LHCN-M2 (cell line): Measurements from ENCODE around the gene DCHS1. TPM values are rescaled to one million over a fixed set of nuclear protein-coding genes. Genes with fewer than 3 reads are reported as not detected.
A peak's percentile ranks its signal among the peaks of the same experiment; 100 is the strongest.

ENCODE experiments used
- DNase-seq: peaks from one replicate; pipeline ENCODE4 v3.0.0-alpha.2; 2012; ENCODE audit warnings: low read depth
- total RNA-seq: library from RNA; depleted of rRNA; stranded (reverse); fragments of >200 nt; gene quantifications from 2 replicates; pipeline ENCODE4 v1.2.3, GENCODE V29; 2014

Gene DCHS1
- total RNA-seq, 1 experiment from 2014 or later: 2.6 TPM

DNA sequence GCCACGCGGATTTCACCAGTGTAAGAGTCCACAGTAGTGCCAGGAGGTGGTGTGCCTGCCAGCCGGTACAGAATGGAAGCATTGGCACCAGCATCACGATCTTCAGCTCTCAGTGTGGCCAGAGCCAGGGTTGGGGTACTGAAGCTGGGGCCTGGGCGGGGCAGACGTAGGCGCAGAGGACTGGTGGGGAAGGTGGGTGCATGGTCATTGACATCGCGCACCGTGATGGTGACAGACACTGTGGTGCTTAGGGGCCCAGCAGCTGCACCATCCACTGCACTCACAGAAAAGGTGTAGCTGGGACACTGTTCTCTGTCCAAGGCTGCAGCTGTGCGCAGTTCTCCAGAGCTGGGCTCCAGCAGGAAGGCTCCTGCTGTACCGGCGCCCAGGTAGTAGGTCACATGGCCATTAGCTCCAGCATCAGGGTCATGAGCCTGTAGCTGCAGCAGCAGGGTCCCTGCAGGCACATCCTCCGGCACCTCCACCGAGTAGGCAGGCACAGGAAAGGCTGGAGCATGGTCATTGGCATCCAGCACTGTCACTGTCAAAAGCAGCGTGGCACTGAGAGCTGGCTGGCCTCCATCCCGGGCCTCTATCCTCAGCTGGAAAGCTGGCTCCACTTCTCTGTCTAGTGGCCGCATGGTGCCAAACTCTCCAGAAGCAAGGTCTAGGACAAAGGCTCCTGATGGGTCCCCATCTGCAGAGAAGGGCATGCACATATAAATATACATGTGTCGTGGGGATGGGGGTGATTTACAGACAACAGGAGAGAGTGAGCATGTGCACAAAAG is 28.4 kb downstream of the DCHS1 start:
- no peak for DNase-seq

DNA sequence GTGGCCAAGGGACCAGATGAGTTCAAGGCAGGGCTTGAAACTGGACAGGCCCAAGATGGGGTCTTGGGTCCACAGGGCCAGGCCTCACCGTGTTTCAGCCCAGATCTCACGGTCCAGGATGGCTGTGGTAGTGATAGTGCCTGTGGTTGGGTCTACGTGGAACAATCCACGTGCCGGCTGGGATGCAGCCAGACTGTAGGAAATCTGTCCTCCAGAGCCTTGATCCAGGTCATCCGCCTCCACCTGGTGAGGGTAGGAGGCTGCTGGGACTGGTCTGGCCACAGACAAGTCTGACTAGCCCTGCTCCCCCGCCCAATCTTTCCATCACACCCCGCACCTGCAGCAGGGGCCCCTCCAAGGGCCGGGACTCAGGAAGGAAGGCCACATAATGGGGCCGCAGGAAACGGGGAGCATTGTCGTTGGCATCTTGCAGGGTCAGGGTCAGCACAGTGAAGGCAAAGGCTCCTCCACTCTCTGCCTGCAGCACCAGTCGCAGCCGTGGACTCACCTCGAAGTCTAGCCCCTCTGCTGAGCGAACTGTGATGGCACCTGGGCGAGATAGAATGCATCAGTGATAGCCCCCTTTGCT is 29.7 kb downstream of the DCHS1 start:
- no peak for DNase-seq

DNA sequence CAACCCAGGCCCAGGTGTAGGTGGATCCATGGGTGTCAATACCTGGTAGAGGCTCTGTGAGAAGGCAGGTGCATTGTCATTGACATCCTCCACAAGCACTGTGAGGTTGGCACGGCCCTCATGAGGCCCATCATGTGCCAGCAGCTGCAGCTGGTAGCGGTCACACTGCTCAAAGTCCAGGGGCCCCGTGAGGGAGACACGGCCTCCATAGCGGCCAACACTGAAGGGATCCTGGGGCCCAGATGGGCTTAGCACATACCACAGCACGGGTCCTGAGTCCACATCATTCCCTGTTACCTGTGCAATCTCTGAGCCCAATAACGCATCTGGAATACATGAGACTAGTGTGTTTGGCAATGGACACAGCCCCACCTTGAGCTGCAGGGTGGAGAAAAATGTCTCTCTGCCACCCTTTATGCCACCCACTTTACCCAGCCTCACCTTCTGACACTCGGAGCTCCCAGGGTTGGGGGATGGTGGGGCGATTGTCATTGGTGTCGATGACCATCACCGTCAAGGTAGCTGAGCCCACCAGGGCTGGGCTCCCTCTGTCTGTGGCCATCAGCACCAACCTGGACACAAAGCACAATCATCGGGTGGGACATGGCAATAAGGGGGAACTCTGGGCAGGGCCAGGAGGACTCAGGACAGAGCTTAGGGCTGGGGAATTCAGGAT is 30.3 kb downstream of the DCHS1 start:
- DNase-seq: no peak

DNA sequence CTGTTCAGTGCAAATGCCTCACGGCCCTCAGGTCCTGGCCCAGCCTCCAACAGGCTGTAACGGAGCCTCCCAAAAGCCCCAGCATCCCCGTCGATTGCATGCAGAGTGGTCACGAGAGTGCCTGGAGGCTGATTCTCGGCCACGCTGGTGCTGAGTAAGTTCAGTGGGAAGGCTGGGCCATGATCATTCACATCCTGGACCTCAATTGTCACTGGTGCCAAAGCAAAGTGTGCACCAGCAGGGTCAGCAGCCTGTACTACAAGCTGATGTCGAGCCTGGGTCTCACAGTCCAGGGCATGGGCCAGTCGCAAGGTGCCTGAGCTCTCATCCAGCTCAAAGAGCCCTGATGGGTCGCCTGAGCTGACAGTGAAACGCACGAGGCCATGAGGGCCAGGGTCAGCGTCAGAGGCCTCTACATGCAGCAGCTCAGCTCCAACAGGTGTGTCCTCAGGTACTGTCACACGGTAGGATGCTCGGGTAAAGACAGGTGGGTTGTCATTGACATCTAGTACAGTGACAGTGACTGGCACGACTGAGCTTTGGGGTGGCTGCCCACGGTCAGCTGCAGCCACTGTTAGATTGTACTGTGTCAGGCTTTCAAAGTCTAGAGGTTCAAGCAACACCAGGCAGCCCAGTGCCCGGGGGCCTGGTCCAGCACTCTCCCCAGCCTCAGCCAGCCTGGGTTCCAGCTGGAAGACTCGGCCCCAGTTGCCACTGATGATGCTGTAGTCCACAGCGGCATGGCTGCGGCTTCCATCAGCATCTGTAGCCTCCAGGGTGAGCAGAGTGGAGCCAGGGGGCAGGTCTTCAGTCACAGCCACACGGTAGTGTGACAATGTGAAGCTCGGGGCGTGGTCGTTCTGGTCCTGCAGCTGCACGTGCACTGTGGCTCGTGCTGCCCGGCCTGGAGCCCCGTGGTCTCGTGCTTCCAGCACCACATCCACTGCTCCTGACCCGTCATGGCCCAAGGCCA is 31.9 kb downstream of the DCHS1 start:
- DNase-seq: no peak

DNA sequence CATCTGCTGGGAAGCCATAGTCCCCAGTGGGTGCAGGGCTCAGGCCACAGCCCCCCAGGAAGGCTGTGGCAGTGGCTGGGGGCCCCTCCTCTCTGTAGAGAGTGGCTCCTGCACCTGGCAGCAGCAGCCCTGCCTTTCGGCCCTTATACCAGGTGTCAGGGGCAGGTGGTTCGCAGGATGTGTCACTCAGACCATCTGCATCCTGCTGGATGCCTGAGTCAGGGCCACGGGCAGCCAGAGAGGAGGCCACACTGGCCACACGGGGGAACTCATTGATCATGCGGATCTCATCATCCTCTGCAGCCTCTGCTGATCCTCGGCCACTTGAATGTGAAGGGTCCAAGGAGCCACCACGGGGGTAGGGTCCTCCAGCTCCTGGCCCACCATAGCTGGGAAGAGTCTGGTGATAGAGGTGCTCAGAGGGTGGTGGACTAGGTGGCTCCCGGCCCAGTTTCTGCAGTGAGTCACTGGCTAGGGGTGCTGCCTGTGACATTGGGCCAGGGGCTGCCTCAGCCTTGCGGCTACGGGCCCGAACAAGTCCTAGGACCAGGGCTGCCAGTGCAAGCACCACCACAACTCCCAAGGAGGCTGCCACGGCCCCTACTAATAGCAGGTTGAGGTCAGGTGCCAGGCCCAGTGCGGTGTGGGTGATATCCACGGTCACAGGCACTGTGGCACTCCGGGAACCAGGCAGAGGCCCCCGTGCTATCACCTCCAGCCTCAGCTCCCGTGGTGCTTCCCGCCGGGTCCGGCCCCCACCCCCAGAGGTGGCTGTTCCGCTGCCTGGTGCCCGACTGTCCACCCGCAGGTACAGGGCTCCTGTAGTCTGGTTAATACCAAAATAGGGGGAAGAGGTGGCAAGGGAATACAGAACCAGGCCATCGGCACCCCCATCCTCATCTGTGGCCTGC is 33.1 kb downstream of the DCHS1 start:
- DNase-seq: no peak

DNA sequence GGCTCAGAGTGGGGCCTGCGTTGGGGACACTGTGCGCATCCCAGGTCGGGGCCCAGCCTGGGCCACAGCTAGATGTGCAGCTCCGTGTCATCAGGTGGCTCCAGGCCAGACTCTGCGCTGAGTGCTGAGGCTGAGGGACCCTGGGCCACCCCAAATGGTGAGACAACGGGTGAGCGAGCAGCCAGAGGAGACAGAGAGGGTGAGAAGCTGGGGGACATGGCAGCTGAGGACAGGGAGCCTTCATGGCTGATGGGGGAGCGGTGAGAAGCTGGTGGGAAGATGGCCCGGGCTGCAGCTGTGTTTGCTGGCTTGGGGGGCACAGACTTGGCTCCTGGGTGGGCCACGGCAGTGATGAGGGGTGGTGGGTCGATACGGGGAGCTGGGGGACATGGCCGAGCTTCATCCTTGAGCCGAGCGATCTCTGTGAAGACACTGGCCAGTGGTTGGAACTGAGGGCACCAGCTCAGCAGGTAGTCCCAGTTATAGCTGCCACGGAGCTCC is 33.8 kb downstream of the DCHS1 start:
- DNase-seq: no peak

DNA sequence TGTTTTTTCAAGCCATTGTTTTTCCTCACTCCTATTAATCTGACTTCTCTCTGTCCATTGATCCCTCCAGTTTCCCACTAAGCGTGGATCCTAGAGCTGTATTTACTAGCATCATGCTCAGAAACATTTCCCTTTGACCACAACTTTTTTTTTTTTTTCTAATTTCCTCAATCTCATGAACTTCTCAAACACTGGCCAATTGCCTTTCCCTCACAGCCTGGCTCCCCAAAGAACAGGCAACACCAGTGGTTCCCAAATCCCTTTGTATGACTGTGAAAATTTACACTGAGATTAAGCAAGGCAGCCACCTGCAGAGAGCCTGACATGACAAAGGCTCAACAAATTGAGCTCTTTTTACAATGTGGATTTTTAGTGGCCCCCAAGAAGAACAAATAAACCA is 35.0 kb downstream of the DCHS1 start:
- DNase-seq: no peak

DNA sequence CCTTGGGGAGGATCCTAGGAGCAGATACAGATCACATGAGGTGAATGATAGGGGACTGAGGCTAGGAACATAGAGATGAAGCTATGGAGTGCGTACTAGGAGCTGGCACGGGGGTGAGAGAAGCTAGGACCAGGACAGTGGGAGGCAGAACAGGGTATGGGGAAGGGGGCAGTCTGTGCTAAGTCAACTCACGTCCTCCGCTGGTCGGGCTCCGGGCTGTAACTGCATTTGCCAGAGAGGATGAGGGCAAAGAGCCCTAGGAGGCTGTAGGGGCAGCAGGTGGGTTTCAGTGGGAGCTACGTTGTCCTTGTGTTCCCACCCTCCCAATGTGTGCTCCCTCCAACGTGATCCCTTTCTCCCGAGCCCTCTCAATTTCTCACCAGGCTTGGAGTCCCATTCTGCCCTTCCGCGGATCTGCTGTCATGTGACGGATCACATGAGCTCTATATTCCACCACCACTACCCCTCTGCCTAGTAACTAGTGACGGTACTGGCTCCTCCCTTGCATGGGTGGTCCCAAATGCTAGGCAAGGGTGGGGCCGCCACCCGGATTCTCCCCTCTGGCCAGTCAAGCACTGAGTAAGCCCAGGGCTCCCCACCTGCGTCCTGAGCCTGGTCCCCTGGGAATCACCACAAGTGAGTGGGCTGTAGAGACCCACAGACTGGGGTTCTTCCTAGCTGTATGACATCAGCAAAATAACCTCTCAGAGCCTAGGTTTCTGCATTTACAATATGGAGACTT is 36.4 kb downstream of the DCHS1 start, which contains the start of gene TPP1:
Gene TPP1, minus strand, starts transcription at position 419 of the 742 bp plus-strand sequence. Its CDS starts 22 bp downstream, at position 397.
- peak; percentile 95 for DNase-seq

DNA sequence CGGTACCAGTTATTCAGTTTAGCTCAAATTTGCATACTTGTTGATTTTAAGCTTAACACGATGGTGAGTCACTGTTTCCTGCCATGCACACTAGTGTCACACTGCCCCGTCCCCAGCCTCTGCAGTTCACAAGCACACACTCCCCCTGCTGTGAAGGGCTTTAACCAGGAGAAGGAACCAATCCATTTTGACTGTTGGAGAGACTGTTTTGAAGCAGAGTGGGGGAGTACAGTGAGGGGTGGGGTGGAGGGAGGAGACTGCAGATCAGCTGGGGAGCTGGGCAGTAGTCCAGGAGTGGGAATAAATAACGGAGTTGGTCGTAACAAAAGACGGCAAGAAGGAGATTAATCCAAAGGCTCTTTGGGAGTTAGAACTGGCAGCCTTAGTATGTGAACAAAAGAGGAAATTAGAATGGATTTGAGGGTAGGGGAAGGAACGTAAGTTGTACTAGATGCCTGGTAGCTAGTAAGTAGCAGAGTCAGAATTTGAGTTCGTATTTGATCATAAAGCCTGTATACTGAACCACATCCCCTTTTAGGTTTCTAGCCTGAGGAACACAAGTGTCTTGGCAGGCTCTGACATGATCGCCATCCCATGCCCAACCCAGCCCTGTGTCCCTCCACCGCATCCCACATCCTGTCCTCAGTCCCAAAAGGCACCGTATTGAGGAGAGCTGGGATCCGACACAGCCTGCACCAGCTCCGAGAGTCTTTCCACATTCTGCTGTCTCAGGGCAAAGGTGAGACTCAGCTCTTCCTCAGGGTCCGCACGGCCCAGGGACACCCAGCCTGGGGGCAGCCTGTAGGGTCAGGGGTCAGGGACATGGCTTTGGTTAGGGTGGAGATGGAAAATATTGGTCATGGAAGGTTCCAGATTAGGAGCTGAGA is 37.2 kb downstream of the DCHS1 start:
- peak; percentile 79 for DNase-seq

DNA sequence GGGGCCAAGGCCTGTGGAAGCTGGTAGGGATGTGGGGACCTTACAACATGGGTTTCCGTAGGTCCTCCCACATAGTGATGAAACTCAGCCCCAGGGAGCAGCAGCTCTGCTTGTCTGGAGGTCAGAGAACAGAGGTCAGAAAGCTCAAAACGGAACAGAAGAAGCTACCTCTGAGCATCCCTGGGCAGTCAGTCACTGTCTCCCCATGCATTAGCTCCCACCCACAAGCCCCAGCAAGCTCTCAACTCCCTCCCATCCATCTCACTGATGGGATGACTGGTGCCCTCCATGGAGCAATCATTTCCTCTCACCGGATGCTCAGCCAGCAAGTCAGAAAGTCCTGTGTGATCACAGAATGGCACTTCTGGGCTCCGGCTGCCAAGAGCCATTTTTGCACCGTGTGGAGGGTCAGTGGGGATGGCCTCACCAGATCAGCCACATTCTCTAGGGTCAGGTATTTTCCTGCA is 38.3 kb downstream of the DCHS1 start:
- DNase-seq: no peak

DNA sequence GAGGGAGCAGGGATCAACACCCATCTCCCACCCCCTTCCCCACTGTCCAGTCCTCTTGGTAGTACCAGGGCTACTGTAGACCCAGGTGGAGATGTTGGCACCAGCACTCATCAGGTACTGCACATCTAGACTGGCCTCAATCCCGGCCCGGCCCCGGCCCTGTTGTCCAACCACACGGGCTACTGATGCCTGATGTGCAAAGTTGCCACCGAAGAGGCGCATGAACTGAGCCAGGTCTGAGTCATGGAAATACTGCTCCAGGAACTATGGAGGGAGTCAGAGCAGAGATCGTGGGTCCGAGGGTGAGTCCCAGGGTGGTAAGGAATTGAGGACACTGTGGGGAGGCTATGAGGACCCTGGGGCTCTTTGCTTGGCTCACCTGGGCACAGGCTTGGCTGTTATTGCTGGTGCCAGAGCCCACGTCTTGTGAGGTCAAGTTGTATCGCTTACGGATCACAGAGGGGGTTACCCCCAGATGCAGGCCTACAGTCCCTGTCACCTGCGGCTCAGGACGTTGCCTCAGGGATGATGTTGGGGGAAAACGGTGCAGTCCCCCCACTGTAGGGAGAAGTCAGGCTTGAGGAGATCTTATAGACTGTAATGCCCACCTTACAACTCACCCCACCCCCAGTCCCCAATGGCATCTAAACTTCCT is 38.9 kb downstream of the DCHS1 start:
- no peak for DNase-seq

DNA sequence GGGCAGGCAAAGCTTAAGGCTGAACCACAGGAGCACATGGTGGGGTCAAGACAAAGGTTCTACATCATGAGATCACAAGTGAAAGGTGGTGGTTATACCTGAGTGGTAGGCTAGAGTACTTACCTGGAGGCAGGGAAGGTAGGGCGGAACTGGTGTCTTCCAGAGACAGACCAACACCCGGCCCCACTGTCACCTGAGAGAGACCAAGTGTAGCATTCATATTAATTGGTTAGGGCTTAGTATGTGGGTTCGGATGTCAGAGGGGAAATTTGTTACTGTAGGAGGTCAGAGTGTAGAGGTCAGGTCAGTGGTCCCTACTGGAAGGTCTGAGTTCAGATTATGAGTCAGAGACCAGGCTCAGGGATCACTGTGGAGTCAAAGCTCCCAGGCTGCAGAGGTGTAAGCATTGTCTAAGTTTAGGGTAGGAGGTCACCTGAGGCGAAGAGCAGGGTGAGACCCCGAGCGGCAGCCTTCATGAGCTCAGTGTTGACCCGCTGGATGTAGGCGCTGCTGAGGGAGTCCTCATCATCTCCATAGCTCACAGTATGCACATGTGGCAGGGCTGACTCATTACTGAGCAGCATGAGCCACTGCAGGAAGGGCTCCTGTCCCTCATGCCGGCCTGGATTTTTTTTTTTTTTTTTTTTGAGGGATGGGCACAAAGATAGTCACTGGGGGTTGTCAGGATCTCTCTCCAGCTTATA is 39.6 kb downstream of the DCHS1 start:
- DNase-seq: no peak

DNA sequence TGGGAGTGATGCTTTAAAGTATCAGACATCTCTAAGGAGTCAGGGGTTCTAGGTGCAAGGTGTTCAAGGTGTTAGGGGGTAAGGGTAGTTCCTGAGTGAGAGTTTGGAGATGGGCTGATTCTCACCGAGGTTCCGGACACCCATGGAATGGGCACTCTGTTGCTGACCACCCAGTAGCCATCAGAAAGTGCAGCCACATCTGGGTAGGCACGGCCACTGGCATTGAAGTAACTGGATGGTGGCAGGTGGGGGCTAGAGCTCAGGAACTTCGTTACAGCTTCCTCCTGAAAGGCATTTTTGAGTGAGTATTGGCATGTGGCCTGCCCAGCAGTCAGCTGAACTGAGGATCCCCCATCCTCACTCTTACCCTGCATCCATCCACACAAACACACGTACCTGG is 40.6 kb downstream of the DCHS1 start:
- DNase-seq: no peak

DNA sequence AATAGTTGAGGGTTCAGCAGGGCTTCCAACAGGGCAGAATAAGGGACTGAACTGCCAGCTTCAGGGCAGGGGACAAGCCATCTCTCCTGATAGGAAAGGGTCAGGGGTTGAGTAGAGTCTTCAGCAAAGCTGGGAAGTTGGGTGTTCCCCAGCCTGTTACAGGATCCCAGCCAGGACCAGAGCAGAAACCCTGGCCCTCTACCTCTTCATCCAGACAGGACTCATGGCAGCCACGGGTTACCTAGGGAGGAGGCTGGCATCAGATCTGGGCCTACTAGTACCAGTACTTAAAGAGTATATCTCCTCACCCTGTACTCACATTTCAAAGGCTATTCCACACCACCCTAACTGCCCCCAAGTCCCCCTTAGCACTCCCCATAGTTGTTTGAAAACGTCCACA is 41.2 kb downstream of the DCHS1 start:
- DNase-seq: no peak

DNA sequence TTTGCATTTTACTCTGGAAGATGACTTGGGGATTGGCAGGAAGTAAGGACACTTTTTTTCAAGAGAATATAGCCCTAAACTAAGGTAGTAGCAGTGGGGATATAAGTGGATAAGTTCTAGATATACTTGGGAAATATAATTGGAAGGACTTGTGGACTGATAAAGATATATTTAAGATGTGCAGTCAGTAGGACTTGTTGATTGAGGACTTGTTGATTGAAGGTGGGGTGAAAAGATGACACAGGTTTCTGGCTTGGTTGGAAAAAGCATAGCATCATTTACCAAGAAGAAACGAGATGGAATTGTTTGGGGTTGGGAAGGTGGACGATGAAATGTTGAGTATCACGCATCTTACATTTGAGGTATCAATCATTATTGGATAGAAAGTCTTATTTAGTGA is 42.1 kb downstream of the DCHS1 start:
- DNase-seq: no peak

DNA sequence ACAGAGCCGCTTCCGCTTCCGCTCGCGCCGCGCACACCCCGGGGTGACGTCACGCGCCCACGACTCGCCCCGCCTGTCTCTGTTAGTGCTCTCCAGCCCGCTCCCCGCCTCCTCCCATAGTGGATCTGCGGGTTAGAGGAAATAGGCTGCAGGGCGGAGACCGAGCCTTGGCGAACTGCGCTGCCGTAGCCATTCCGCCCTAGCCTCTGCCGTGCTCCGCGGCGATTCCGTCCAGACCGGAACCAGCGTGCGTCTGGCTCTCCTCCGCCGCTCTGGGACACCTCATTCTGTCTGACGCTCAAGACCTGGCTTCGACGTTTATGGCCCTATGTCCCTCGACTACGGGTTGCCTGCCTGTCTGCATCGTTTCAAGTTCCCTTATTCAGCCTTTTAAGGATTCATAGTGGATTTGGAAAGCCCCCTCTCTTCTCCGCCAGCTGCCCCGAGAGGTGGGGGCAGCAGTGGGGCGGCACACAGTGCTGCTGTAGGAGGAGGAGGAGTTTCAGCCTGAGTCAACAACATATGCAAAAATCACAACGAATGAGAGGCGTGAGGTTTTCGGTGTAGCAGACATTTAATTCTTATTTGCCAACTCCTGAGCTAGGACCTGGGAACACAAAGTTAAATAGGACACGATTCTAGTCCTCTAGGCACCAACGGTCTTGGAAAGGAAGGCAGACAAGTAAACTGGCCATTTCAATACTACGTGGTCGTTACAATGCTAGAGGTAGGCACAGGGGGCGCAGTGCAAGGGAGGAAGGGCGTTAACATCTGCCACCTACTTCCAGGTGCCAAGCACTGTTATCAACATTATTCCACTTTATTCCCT is 43.2 kb downstream of the DCHS1 start, which contains the start of gene TAF10:
Gene TAF10, minus strand, starts transcription at position 4 of the 829 bp plus-strand sequence. CDS start 27 bp downstream, outside the sequence.
- peak; percentile 94 for DNase-seq
